22Rv1 (cell line): Measurements from ENCODE around the gene FBXO8.

Experiments used
- ZFX ChIP-seq: fragments of 450-650 bp; IDR thresholded peaks from 2 replicates; pipeline ENCODE4 v1.6.1; 2017; ENCODE audit warnings: antibody characterized with exemption, borderline replicate concordance
- TF ChIP-seq, protein P1 (sequence below): fragments of 450-650 bp; IDR thresholded peaks from 2 replicates; pipeline ENCODE4 v1.5.1; 2017; ENCODE audit warnings: mild to moderate bottlenecking

DNA sequence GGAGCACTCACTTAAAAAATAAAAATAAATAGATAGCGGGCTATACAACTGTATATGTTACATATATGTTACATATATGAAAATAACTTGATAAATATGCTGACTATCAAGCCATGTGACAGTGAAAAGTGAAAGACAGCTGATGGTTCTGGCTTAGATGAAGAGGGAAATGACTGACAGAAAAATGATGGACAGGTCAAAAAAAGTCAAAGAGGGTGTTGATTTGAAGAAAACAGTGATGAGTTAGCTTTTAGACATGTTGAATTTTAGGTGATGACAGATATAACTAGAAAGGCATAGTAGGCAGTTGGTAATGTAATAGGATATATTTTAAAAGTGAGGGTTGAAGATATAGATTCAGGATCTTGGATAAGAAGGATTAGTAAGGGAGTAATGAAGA lies 37.8 kb downstream of the FBXO8 start:
- TF ChIP-seq, protein P1, sequence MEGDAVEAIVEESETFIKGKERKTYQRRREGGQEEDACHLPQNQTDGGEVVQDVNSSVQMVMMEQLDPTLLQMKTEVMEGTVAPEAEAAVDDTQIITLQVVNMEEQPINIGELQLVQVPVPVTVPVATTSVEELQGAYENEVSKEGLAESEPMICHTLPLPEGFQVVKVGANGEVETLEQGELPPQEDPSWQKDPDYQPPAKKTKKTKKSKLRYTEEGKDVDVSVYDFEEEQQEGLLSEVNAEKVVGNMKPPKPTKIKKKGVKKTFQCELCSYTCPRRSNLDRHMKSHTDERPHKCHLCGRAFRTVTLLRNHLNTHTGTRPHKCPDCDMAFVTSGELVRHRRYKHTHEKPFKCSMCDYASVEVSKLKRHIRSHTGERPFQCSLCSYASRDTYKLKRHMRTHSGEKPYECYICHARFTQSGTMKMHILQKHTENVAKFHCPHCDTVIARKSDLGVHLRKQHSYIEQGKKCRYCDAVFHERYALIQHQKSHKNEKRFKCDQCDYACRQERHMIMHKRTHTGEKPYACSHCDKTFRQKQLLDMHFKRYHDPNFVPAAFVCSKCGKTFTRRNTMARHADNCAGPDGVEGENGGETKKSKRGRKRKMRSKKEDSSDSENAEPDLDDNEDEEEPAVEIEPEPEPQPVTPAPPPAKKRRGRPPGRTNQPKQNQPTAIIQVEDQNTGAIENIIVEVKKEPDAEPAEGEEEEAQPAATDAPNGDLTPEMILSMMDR: no peak
- no peak for TF ChIP-seq ZFX
